ENCODE results near the gene LRFN5.
"Not testable (repeated sequence)": the region's sequence is repeated elsewhere in the genome, so short reads cannot be mapped to it uniquely, and the experiment has no call there.

LRFN5 gene

DNA sequence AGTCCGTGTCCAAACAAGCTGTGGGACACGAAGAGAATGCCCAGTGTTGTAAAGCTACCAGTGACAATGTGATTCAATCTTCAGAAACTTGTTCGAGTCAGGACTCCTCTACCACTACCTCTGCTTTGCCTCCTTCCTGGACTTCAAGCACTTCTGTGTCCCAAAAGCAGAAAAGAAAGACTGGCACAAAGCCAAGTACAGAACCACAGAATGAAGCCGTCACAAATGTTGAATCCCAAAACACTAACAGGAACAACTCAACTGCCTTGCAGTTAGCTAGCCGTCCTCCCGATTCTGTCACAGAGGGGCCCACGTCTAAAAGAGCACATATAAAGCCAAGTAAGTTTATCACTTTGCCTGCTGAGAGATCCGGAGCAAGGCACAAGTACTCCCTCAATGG is 284.9 kb downstream of the LRFN5 start:
- H3K4me3 ChIP-seq (ENCODE audit: low read depth, low read length): no peak overlapping the region
- DNase-seq (ENCODE audit: low read depth): no peak
- TF ChIP-seq, protein P1, sequence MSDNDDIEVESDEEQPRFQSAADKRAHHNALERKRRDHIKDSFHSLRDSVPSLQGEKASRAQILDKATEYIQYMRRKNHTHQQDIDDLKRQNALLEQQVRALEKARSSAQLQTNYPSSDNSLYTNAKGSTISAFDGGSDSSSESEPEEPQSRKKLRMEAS (IDR thresholded peaks at IDR 0.05; ENCODE audit: low read depth, low read length): no peak

DNA sequence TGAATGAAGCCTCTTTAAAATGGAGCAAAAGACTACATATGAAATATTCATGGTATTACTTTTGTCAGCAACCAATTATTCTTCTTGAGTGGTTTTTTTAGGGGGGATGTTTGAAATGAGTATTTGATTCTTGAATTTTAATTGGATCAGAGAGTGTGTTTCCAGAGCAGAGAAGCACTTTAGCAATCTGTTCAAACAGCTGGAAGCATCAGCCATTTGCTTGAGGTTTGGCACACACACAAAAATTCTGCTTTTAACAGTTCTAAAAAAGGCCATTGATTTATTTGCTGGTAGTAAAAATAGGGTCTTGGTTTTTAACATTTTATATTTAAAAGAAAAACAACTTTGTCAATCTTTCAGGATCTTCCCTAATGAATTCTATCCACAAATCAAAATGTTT is 292.7 kb downstream of the LRFN5 start:
- no peak overlapping the region for H3K4me3 ChIP-seq (ENCODE audit: low read depth, low read length)
- no peak for TF ChIP-seq POLR2A (IDR thresholded peaks at IDR 0.05; ENCODE audit: extremely low read depth, insufficient read length)
- TF ChIP-seq, protein P2, sequence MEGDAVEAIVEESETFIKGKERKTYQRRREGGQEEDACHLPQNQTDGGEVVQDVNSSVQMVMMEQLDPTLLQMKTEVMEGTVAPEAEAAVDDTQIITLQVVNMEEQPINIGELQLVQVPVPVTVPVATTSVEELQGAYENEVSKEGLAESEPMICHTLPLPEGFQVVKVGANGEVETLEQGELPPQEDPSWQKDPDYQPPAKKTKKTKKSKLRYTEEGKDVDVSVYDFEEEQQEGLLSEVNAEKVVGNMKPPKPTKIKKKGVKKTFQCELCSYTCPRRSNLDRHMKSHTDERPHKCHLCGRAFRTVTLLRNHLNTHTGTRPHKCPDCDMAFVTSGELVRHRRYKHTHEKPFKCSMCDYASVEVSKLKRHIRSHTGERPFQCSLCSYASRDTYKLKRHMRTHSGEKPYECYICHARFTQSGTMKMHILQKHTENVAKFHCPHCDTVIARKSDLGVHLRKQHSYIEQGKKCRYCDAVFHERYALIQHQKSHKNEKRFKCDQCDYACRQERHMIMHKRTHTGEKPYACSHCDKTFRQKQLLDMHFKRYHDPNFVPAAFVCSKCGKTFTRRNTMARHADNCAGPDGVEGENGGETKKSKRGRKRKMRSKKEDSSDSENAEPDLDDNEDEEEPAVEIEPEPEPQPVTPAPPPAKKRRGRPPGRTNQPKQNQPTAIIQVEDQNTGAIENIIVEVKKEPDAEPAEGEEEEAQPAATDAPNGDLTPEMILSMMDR (IDR thresholded peaks at IDR 0.05; ENCODE audit: low read depth, low read length): no peak
- no peak for TF ChIP-seq MYC (IDR thresholded peaks at IDR 0.05; ENCODE audit: low read depth, low read length)
- TF ChIP-seq, protein P1 (IDR thresholded peaks at IDR 0.05; ENCODE audit: low read depth, low read length): no peak
- no peak for DNase-seq (ENCODE audit: low read depth)

DNA sequence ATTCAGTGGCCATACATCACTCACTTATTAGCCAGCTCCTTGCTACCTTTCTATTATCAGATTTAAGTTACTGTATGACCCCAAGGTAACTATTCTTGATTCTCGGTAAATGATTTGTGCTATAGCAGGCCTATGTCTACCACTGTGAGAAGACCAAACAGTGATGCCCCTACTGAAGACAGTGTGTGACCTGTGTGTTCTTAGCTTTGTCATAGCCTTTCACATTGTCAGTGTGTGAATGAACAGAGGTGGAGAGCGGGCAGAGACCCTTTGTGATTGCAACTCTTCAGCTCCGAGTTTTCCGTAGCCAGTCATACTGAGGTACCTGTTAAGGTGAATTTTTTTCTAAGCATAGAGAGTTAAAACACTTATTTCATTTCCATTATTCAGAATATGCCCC is 294.0 kb downstream of the LRFN5 start:
- TF ChIP-seq, protein P2 (IDR thresholded peaks at IDR 0.05; ENCODE audit: low read depth, low read length): no peak
- TF ChIP-seq, protein P1 (IDR thresholded peaks at IDR 0.05; ENCODE audit: low read depth, low read length): no peak
- TF ChIP-seq MYC (IDR thresholded peaks at IDR 0.05; ENCODE audit: low read depth, low read length) (no peak), POLR2A (IDR thresholded peaks at IDR 0.05; ENCODE audit: extremely low read depth, insufficient read length) (no peak)
- DNase-seq (ENCODE audit: low read depth): no peak
- no peak overlapping the region for H3K4me3 ChIP-seq (ENCODE audit: low read depth, low read length)

DNA sequence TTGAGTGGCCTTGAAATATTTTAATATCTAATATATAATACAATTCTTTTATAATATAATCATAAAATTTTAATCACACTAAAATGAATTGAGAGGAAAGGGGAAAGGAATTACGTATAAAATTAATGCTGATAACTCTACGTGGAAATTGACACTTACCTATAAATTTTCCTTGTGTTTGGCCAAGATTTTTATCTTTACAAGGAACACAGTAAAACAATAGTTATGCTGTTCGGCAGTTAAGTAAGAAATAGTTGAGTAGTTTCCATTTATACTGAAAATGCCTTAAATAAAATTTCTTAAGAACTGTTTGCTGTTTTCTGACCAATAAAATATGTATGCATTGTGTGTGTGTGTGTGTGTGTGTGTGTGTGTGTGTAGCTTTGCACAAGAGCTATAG is 294.4 kb downstream of the LRFN5 start:
- H3K4me3 ChIP-seq (ENCODE audit: low read depth, low read length): no peak overlapping the region
- TF ChIP-seq, protein P1 (IDR thresholded peaks at IDR 0.05; ENCODE audit: low read depth, low read length): no peak
- TF ChIP-seq MYC (IDR thresholded peaks at IDR 0.05; ENCODE audit: low read depth, low read length) (no peak), POLR2A (IDR thresholded peaks at IDR 0.05; ENCODE audit: extremely low read depth, insufficient read length) (no peak)
- TF ChIP-seq, protein P2 (IDR thresholded peaks at IDR 0.05; ENCODE audit: low read depth, low read length): no peak
- DNase-seq (ENCODE audit: low read depth): no peak

DNA sequence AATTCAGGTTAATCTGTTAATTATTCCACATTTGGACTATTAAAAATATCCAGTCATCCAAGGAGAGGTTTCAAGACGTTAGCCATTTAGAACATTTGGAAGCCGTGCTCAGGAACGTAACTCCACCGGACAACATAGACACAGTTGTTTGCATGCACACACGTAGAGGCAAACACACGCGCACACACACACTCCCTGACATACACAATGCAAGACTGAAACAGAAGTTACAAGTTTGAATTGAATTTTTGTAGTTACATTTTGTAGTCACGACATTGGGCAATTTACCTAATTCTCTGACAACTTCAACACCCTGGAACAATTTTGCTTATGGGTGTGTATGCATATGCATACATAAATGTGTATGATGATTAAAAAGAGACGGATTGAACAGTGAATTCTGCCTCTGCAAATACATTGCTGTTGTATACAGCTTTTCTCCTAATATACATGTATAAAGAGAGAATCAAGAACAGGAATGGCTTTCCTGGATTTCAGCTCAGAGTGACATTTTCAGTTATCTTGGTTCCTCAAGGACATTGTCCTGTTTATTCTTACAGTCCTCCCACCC is 298.8 kb downstream of the LRFN5 start:
- H3K4me3 ChIP-seq (ENCODE audit: low read depth, low read length): no peak overlapping the region
- TF ChIP-seq, protein P1 (IDR thresholded peaks at IDR 0.05; ENCODE audit: low read depth, low read length): no peak
- TF ChIP-seq MYC (IDR thresholded peaks at IDR 0.05; ENCODE audit: low read depth, low read length): no peak
- TF ChIP-seq POLR2A (IDR thresholded peaks at IDR 0.05; ENCODE audit: extremely low read depth, insufficient read length): no peak
- TF ChIP-seq, protein P2 (IDR thresholded peaks at IDR 0.05; ENCODE audit: low read depth, low read length): no peak
- no peak for DNase-seq (ENCODE audit: low read depth)

DNA sequence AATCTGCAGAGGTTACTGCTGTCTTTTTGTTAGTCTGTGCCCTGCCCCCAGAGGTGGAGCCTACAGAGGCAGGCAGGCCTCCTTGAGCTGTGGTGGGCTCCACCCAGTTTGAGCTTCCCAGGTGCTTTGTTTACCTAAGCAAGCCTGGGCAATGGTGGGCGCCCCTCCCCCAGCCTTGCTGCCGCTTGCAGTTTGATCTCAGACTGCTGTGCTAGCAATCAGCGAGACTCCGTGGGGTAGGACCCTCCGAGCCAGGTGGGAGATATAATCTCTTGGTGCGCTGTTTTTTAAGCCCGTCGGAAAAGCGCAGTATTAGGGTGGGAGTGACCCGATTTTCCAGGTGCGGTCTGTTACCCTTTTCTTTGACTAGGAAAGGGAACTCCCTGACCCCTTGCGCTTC is 304.5 kb downstream of the LRFN5 start:
- DNase-seq (ENCODE audit: low read depth); H3K4me3 ChIP-seq (ENCODE audit: low read depth, low read length): not testable (repeated sequence)

DNA sequence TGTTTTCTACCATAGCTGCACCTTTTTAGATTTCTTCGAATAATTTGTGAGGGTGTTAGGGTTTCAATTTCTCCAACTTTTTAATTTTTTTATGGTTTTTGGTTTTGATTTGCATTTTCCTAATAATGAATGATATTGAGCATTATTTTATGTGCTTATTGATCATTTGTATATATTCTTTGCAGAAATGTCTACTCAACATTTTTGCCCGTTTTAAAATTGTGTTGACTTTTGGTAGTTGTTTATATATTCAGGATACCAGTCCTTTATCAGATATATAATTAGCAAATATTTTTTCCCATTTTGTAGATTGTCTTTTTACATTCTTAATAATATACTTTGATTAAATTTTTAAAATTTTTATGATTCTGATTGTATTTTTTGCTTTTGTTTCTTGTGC is 306.7 kb downstream of the LRFN5 start:
- no peak overlapping the region for H3K4me3 ChIP-seq (ENCODE audit: low read depth, low read length)
- no peak for DNase-seq (ENCODE audit: low read depth)
- TF ChIP-seq MYC (IDR thresholded peaks at IDR 0.05; ENCODE audit: low read depth, low read length) (no peak), POLR2A (IDR thresholded peaks at IDR 0.05; ENCODE audit: extremely low read depth, insufficient read length) (no peak)
- TF ChIP-seq, protein P2 (IDR thresholded peaks at IDR 0.05; ENCODE audit: low read depth, low read length): no peak
- TF ChIP-seq, protein P1 (IDR thresholded peaks at IDR 0.05; ENCODE audit: low read depth, low read length): no peak
